GM12878 (cell line): ENCODE measurements around the gene ERMARD. TPM values are rescaled to one million over a fixed set of nuclear protein-coding genes. Genes with fewer than 3 reads are reported as not detected.

Experiments used
- polyA plus RNA-seq, 11 experiments: library from polyadenylated mRNA; depleted of rRNA in 4 of 11; unstranded in 6 of 11; stranded (reverse) in 5 of 11; fragments of >200 nt; fragmentation: Nextera tagmentation in 4 of 11; fragmentation: Illumina TruSeq in 1 of 11; extraction: Ambion mirVana in 4 of 11; extraction: Trizol in 1 of 11; gene quantifications; 1 replicate in 1 of 11; 2 replicates in 10 of 11; pipeline versions ENCODE4 v1.2.1 to v1.2.3, GENCODE V29; 2011 to 2016; ENCODE audit warnings: inconsistent platforms in 2 of 11, missing spikeins in 2 of 11, low read depth in 1 of 11
- total RNA-seq, 4 experiments: library from RNA; depleted of rRNA in 3 of 4; stranded (reverse); fragments of >200 nt in 3 of 4; fragmentation: Illumina TruSeq in 1 of 4; extraction: Trizol in 1 of 4; gene quantifications; 2 replicates each; pipeline versions ENCODE4 v1.2.1 to v1.2.3, GENCODE V29; 2013 to 2021

Gene ERMARD
- total and polyA plus RNA-seq, 10 of the 15 experiments (the other 5 are each of a cell fraction or from before 2014, with no cell fraction given), result 24.4 to 63.3 (median 34.1) TPM

Other genes starting within 250 kb of the ERMARD start
- gene WDR27, start 49.6 kb upstream of the ERMARD start, total RNA-seq (2014; rRNA removed), result 18.8 and 20.8 TPM in 2 replicates
- 9.8 and 11.9 TPM in 2 replicates for gene WDR27, start 49.6 kb upstream of the ERMARD start, total RNA-seq (2014; rRNA removed; fragmentation: Illumina TruSeq; extraction: Trizol)
- 26.4 and 26.6 TPM in 2 replicates for gene WDR27, start 49.6 kb upstream of the ERMARD start, total RNA-seq (2021)
- gene WDR27, start 49.6 kb upstream of the ERMARD start, polyA plus RNA-seq (2011; rRNA removed), result 33.2 and 37.5 TPM in 2 replicates
- 10.0 and 10.2 TPM in 2 replicates for gene WDR27, start 49.6 kb upstream of the ERMARD start, polyA plus RNA-seq (2014; fragmentation: Illumina TruSeq; extraction: Trizol)
- 1 to 10 TPM; 1.9 to 3.8 TPM for gene WDR27, start 49.6 kb upstream of the ERMARD start, polyA plus RNA-seq (2014; fragmentation: Nextera tagmentation; extraction: Ambion mirVana)
- gene WDR27, start 49.6 kb upstream of the ERMARD start, polyA plus RNA-seq (2014; rRNA removed), result 31.5 and 33.7 TPM in 2 replicates
- gene WDR27, start 49.6 kb upstream of the ERMARD start, polyA plus RNA-seq (2016; fragmentation: Nextera tagmentation; extraction: Ambion mirVana), result 10 to 100 TPM; 19.2 to 22.0 TPM
- gene C6orf120, start 49.5 kb upstream of the ERMARD start, total RNA-seq (2014; rRNA removed), result 23.9 and 26.2 TPM in 2 replicates
- 16.9 and 17.4 TPM in 2 replicates for gene C6orf120, start 49.5 kb upstream of the ERMARD start, total RNA-seq (2014; rRNA removed; fragmentation: Illumina TruSeq; extraction: Trizol)
- gene C6orf120, start 49.5 kb upstream of the ERMARD start, total RNA-seq (2021), result 20.7 and 20.8 TPM in 2 replicates
- 14.6 and 19.7 TPM in 2 replicates for gene C6orf120, start 49.5 kb upstream of the ERMARD start, polyA plus RNA-seq (2011; rRNA removed)
- 14.3 and 18.5 TPM in 2 replicates for gene C6orf120, start 49.5 kb upstream of the ERMARD start, polyA plus RNA-seq (2014; fragmentation: Illumina TruSeq; extraction: Trizol)
- gene C6orf120, start 49.5 kb upstream of the ERMARD start, polyA plus RNA-seq (2014; fragmentation: Nextera tagmentation; extraction: Ambion mirVana), result 1 to 10 TPM; 3.6 to 6.2 TPM
- gene C6orf120, start 49.5 kb upstream of the ERMARD start, polyA plus RNA-seq (2014; rRNA removed), result 15.9 and 19.5 TPM in 2 replicates
- 10 to 100 TPM; 19.9 to 20.8 TPM for gene C6orf120, start 49.5 kb upstream of the ERMARD start, polyA plus RNA-seq (2016; fragmentation: Nextera tagmentation; extraction: Ambion mirVana)
- gene PHF10, start 27.1 kb upstream of the ERMARD start, total RNA-seq (2014; rRNA removed), result 12.4 and 15.3 TPM in 2 replicates
- 18.6 and 19.7 TPM in 2 replicates for gene PHF10, start 27.1 kb upstream of the ERMARD start, total RNA-seq (2014; rRNA removed; fragmentation: Illumina TruSeq; extraction: Trizol)
- gene PHF10, start 27.1 kb upstream of the ERMARD start, total RNA-seq (2021), result 23.5 and 24.6 TPM in 2 replicates
- 35.6 and 49.6 TPM in 2 replicates for gene PHF10, start 27.1 kb upstream of the ERMARD start, polyA plus RNA-seq (2011; rRNA removed)
- 33.8 and 44.0 TPM in 2 replicates for gene PHF10, start 27.1 kb upstream of the ERMARD start, polyA plus RNA-seq (2014; fragmentation: Illumina TruSeq; extraction: Trizol)
- 10 to 100 TPM; 11.6 to 13.1 TPM for gene PHF10, start 27.1 kb upstream of the ERMARD start, polyA plus RNA-seq (2014; fragmentation: Nextera tagmentation; extraction: Ambion mirVana)
- gene PHF10, start 27.1 kb upstream of the ERMARD start, polyA plus RNA-seq (2014; rRNA removed), result 23.8 and 24.5 TPM in 2 replicates
- 1 to 10 TPM; 3.8 to 7.1 TPM for gene PHF10, start 27.1 kb upstream of the ERMARD start, polyA plus RNA-seq (2016; fragmentation: Nextera tagmentation; extraction: Ambion mirVana)
- gene DYNLT2, start 50 bp upstream of the ERMARD start, total RNA-seq (2014; rRNA removed), result 3.7 and 5.4 TPM in 2 replicates
- gene DYNLT2, start 50 bp upstream of the ERMARD start, total RNA-seq (2014; rRNA removed; fragmentation: Illumina TruSeq; extraction: Trizol), result 5.5 TPM in 2 replicates
- 2.9 and 3.8 TPM in 2 replicates for gene DYNLT2, start 50 bp upstream of the ERMARD start, total RNA-seq (2021)
- 5.3 and 9.2 TPM in 2 replicates for gene DYNLT2, start 50 bp upstream of the ERMARD start, polyA plus RNA-seq (2011; rRNA removed)
- 5.7 and 8.8 TPM in 2 replicates for gene DYNLT2, start 50 bp upstream of the ERMARD start, polyA plus RNA-seq (2014; fragmentation: Illumina TruSeq; extraction: Trizol)
- 1 to 10 TPM; 2.2 to 3.0 TPM for gene DYNLT2, start 50 bp upstream of the ERMARD start, polyA plus RNA-seq (2014; fragmentation: Nextera tagmentation; extraction: Ambion mirVana)
- 5.0 and 5.9 TPM in 2 replicates for gene DYNLT2, start 50 bp upstream of the ERMARD start, polyA plus RNA-seq (2014; rRNA removed)
- gene DYNLT2, start 50 bp upstream of the ERMARD start, polyA plus RNA-seq (2016; fragmentation: Nextera tagmentation; extraction: Ambion mirVana), result 1 to 10 TPM; 5.8 to 5.9 TPM